ENCODE data around the gene DHRS7C.
A peak's percentile ranks its signal among the peaks of the same experiment; 100 is the strongest.

Gene DHRS7C

DNA sequence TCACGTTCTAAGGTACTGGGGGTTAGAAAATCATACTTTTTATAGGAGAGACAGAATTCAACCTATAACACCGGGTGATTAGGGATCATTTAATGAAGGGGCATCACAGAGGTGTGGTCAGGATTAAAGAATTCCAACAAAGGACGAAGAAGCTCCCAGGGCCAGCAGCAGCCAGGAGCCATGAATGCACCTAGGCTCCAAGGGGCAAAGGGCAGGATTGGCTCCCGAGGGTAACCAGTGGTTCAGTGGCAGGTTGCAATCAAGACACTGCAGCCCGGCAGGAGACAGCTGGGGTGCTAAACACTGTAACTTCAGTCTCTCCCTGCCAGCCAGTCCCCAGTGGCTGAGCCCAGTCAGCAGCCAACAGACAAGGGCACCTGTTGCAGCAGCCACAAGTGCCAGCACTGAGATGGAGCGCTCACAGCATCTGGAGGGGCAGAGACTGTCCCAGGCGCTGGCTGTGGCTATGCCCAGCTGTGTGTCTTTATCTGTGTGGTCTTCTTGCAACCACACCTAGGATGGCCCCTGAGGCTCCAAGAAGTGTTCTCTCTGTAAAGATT is 23.9 kb downstream of the DHRS7C start:
- TF ChIP-seq, protein P1, sequence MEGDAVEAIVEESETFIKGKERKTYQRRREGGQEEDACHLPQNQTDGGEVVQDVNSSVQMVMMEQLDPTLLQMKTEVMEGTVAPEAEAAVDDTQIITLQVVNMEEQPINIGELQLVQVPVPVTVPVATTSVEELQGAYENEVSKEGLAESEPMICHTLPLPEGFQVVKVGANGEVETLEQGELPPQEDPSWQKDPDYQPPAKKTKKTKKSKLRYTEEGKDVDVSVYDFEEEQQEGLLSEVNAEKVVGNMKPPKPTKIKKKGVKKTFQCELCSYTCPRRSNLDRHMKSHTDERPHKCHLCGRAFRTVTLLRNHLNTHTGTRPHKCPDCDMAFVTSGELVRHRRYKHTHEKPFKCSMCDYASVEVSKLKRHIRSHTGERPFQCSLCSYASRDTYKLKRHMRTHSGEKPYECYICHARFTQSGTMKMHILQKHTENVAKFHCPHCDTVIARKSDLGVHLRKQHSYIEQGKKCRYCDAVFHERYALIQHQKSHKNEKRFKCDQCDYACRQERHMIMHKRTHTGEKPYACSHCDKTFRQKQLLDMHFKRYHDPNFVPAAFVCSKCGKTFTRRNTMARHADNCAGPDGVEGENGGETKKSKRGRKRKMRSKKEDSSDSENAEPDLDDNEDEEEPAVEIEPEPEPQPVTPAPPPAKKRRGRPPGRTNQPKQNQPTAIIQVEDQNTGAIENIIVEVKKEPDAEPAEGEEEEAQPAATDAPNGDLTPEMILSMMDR (IDR thresholded peaks at IDR 0.05; ENCODE audit: low read depth, low read length, missing control alignments) = no peak
- DNase-seq (ENCODE audit: extremely low read depth, low read depth) = no peak
- no peak overlapping the region for H3K4me3 ChIP-seq (replicated peaks; ENCODE audit: low read depth, low read length)

DNA sequence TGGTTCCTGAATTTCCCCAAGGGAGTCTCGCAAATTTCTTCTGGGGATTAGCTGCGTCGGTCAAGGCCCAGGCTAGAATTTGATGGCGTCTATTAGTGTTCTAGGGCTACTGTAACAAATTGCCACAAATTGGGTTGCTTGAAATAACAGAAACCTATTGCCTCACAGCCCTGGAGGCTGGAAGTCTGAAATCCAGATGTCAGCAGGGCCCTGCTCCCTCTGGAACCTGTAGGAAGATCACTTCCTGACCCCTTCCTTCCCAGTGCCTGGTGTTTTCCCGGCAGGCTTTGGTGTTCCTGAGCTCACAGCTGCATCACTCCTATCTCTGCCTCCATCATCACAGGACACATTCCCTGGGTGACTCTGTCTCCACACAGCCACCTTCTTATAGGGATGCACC is 24.4 kb downstream of the DHRS7C start:
- TF ChIP-seq, protein P1 (IDR thresholded peaks at IDR 0.05; ENCODE audit: low read depth, low read length, missing control alignments) = no peak
- DNase-seq (ENCODE audit: extremely low read depth, low read depth) = no peak
- H3K4me3 ChIP-seq (replicated peaks; ENCODE audit: low read depth, low read length) = no peak overlapping the region

DNA sequence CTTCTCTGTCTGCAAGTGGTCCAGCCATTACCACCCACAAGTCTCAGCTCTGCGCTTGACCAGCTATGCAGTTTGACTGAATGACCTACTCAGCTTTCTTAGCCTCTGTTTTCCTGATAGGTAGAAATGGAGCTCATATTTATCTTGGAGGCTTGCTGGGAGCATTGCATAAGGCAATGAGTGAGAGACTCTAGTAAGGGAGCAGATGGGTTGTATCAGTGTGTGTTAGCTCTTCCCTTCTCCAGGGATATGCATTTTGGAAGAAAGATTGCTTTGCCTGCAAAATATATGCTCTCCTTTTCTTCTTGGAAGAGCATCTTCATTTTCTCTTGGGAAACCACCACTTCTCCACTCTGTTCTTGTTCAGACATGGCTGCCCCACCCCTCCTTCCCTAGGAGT is 26.1 kb downstream of the DHRS7C start:
- TF ChIP-seq, protein P1 (IDR thresholded peaks at IDR 0.05; ENCODE audit: low read depth, low read length, missing control alignments) = no peak
- H3K4me3 ChIP-seq (replicated peaks; ENCODE audit: low read depth, low read length) = no peak overlapping the region
- no peak for DNase-seq (ENCODE audit: extremely low read depth, low read depth)

DNA sequence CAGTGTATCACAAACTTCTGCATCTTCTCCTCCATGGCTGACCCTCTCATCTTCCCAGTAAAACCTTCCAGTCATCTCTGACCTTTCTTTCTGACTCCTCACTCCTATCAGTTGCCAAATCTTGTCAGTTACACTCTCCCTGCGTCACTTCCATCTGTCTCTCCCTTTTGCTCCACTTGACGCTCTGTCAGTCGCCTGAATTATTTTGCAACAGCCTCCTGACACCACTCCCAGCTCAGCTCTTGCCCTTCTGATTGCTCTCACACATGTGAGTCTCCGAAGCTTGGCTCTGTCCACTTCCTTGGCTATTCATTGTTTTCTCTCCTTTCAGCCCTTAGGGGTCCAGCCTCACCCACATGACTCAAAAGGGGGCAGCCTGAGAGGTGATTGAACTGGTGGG is 27.7 kb downstream of the DHRS7C start:
- TF ChIP-seq, protein P1 (IDR thresholded peaks at IDR 0.05; ENCODE audit: low read depth, low read length, missing control alignments) = no peak
- DNase-seq (ENCODE audit: extremely low read depth, low read depth) = no peak

DNA sequence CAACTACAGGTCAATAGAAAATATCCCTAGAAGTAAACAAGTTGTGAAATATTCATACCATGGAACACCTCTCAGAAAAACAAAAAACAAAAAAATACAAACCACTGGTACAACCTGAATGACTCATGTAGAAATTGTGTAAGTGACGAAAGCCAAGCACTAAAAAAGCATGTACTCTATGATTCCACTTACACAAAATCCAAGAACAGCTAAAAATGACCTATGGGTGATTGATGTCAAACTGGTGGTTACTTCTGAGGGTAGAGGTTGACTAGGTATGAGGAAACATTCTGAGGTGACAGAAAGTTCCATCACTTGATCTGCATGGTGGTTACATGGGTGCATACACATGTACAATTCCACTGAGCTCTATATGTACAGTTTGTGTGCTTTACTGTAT is 31.1 kb downstream of the DHRS7C start:
- TF ChIP-seq, protein P1 (IDR thresholded peaks at IDR 0.05; ENCODE audit: low read depth, low read length, missing control alignments) = no peak
- no peak for DNase-seq (ENCODE audit: extremely low read depth, low read depth)
- H3K4me3 ChIP-seq (replicated peaks; ENCODE audit: low read depth, low read length) = no peak overlapping the region

More for the DNA sequence above, 27.7 kb downstream of the DHRS7C start:
- no peak overlapping the region for H3K4me3 ChIP-seq (replicated peaks; ENCODE audit: low read depth, low read length)

DNA sequence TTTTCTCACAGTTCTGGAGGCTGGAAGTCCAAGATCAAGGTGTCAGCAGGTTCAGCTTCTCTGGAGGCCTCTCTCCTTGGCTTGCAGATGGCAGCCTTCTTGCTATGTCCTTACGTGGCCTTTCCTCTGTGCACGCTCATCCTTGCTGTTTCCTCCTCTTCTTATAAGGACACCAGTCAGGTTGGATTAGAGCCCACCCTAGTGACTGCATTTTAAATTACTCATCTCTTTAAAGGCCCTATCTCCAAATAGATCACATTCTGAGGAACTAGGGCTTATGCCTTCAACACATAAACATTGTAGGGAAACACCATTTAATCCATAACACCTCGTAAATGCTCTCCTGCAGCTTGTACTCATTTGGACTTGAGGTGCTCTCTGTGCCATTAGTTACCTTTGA is 36.3 kb downstream of the DHRS7C start:
- no peak overlapping the region for H3K4me3 ChIP-seq (replicated peaks; ENCODE audit: low read depth, low read length)
- DNase-seq (ENCODE audit: extremely low read depth, low read depth) = peak; percentile 37
- TF ChIP-seq, protein P1 (IDR thresholded peaks at IDR 0.05; ENCODE audit: low read depth, low read length, missing control alignments) = no peak

DNA sequence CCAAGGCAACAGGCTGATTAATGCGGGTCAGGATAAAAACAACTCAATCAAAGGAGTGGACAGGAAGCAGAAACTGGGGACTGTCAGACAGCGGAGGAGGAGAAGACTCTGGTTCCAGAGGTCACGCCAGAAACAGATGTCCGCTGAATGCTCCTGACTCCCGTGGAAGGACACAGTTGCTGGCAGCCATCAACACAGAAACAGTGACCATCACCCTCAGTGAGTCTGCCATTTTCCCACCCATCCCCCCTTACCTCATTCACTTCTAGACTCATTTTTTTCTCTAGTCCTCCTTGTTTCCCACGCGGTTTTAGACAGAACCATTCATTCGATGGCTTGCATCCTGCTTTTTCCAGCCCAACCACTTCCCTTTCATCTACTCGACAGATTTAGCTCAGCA is 40.9 kb downstream of the DHRS7C start:
- no peak for DNase-seq (ENCODE audit: extremely low read depth, low read depth)
- TF ChIP-seq, protein P1 (IDR thresholded peaks at IDR 0.05; ENCODE audit: low read depth, low read length, missing control alignments) = no peak
- no peak overlapping the region for H3K4me3 ChIP-seq (replicated peaks; ENCODE audit: low read depth, low read length)

All from HFF-Myc (cell line).